Neutrophil (primary cell): ENCODE measurements around the gene ZNF41.

ENCODE experiments used
- H3K27ac ChIP-seq: fragments of 200-600 bp; sonication (generic); 2 replicates; pipeline ENCODE4 v1.5.1; 2016; ENCODE audit warnings: mild to moderate bottlenecking, moderate library complexity
- H3K27me3 ChIP-seq: fragments of 200-600 bp; sonication (generic); 2 replicates; pipeline ENCODE4 v1.6.0; 2016; ENCODE audit warnings: mild to moderate bottlenecking
- H3K36me3 ChIP-seq: fragments of 200-600 bp; sonication (generic); 2 replicates; pipeline ENCODE4 v1.5.1; 2017
- H3K4me1 ChIP-seq, 2 experiments: fragments of 200-600 bp in 1 of 2; sonication (generic) in 1 of 2; 1 replicate in 1 of 2; 2 replicates in 1 of 2; pipeline versions ENCODE4 v1.5.1 to v1.6.1; 2013 to 2016; ENCODE audit warnings: low read depth in 1 of 2, low read length in 1 of 2, mild to moderate bottlenecking in 1 of 2, moderate library complexity in 1 of 2; ENCODE audit not compliant: control insufficient read depth in 1 of 2, insufficient read depth in 1 of 2
- H3K4me3 ChIP-seq, 2 experiments: fragments of 200-600 bp in 1 of 2; sonication (generic) in 1 of 2; 1 replicate in 1 of 2; 2 replicates in 1 of 2; pipeline ENCODE4 v1.5.1; 2013 to 2016; ENCODE audit warnings: low read depth in 1 of 2, low read length in 1 of 2, mild to moderate bottlenecking in 1 of 2, moderate library complexity in 1 of 2
- H3K9me3 ChIP-seq: fragments of 200-600 bp; sonication (generic); 2 replicates; pipeline ENCODE4 v1.5.1; 2016
- TF ChIP-seq, protein P1 (sequence below): fragments of 200-600 bp; sonication (generic); IDR thresholded peaks from 2 replicates; pipeline ENCODE4 v1.5.1; 2016; ENCODE audit warnings: antibody characterized with exemption

ZNF41 gene

GRCh38 chrX:47503151-47503550, 20.1 kb upstream of the ZNF41 start:
- Histone ChIP-seq H3K36me3 (no peaks in the 10 kb centered on the region), H3K9me3 (no peaks in the 10 kb centered on the region), H3K4me1 (no peaks in the 10 kb centered on the region), H3K27ac (no peak overlapping the region), H3K4me3 (no peak overlapping the region), H3K27me3 (no peaks in the 10 kb centered on the region)
- TF ChIP-seq, protein P1, sequence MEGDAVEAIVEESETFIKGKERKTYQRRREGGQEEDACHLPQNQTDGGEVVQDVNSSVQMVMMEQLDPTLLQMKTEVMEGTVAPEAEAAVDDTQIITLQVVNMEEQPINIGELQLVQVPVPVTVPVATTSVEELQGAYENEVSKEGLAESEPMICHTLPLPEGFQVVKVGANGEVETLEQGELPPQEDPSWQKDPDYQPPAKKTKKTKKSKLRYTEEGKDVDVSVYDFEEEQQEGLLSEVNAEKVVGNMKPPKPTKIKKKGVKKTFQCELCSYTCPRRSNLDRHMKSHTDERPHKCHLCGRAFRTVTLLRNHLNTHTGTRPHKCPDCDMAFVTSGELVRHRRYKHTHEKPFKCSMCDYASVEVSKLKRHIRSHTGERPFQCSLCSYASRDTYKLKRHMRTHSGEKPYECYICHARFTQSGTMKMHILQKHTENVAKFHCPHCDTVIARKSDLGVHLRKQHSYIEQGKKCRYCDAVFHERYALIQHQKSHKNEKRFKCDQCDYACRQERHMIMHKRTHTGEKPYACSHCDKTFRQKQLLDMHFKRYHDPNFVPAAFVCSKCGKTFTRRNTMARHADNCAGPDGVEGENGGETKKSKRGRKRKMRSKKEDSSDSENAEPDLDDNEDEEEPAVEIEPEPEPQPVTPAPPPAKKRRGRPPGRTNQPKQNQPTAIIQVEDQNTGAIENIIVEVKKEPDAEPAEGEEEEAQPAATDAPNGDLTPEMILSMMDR, result no peak

DNA sequence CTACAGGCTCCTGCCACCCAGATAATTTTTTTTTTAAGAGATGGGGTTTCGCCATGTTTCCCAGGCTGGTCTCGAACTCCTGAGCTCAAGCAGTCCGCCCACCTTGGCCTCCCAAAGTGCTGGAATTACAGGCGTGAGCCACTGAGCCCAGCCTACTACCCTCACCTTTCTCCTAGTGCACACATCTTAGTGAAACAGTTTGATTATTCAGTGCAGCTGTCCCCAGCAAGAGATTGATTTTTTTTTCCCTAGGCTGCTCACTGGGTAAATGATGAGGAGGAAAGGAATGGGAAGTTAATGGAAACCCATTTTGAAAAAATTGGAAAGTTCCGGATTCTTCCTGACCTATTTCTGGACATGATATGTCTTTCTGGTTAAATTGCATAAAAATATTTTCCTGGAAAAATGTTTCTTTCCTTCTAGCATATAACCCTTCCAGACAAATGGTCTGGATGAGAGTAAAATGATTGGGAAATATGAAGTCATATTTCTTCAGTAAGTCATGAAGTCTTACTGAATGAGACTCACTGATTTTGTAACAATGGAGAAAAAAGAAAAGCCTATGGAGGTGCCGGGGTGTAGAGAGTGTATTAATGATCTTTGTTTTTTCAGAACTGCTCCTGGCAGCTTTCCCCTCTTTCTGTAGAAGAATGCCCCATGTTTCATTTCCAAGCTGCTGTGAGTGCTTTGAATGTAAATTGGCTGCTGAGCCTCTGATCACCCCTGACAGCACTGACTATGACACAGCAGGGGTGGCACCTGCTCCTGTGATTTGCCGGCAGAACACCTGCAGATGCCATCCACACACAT, 19.5 kb upstream of the ZNF41 start:
- Histone ChIP-seq H3K4me1 (no peaks in the 10 kb centered on the region), H3K9me3 (no peaks in the 10 kb centered on the region), H3K4me3 (no peak overlapping the region), H3K36me3 (no peaks in the 10 kb centered on the region), H3K27me3 (no peaks in the 10 kb centered on the region), H3K27ac (no peak overlapping the region)
- TF ChIP-seq, protein P1, result no peak

GRCh38 chrX:47501226-47502074, 18.4 kb upstream of the ZNF41 start:
- H3K9me3 ChIP-seq, result no peaks in the 10 kb centered on the region
- peaks cover 6 to 7% of the 10 kb centered on the region in 2 experiments for H3K4me1 ChIP-seq
- H3K27ac ChIP-seq, result no peak overlapping the region
- TF ChIP-seq, protein P1, result no peak
- H3K36me3 ChIP-seq, result no peaks in the 10 kb centered on the region
- H3K4me3 ChIP-seq, result no peak overlapping the region
- H3K27me3 ChIP-seq, result no peaks in the 10 kb centered on the region

- no peak overlapping the region for H3K4me3 ChIP-seq
- TF ChIP-seq, protein P1, result no peak
- no peaks in the 10 kb centered on the region for H3K9me3 ChIP-seq
- H3K27me3 ChIP-seq, result no peaks in the 10 kb centered on the region
- no peak overlapping the region for H3K27ac ChIP-seq
- H3K4me1 ChIP-seq, result peaks cover 9 to 10% of the 10 kb centered on the region in 2 experiments
- no peaks in the 10 kb centered on the region for H3K36me3 ChIP-seq
Measured at GRCh38 chrX:47500554-47500953, 17.5 kb upstream of the ZNF41 start.

DNA sequence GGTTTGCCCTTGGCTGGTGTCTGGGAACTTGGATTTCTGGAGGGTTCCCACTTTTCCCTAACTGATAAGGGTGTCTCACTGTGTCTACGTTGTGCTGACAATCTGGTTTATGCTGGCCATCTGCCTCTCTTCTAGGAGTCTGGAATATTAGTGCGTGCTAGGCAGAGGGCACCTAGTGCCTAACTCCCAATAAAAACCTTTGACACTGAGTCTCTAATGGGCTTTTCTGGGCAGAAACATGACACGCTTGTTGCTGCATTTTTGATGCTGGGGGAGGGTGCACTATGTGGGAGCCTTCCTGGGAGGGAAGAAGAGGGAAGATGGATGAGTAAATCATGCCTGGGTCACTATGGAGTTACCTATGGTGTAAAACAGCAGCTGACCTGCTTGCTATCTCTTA, 16.3 kb upstream of the ZNF41 start:
- H3K27ac ChIP-seq, result no peak overlapping the region
- H3K4me1 ChIP-seq, result peaks cover 9 to 10% of the 10 kb centered on the region in 2 experiments
- no peaks in the 10 kb centered on the region for H3K36me3 ChIP-seq
- no peaks in the 10 kb centered on the region for H3K27me3 ChIP-seq
- TF ChIP-seq, protein P1, result no peak
- no peak overlapping the region for H3K4me3 ChIP-seq
- no peaks in the 10 kb centered on the region for H3K9me3 ChIP-seq
